CD14-positive monocyte (primary cell): ENCODE data around the gene ME3. TPM values are rescaled to one million over a fixed set of nuclear protein-coding genes. Genes with fewer than 3 reads are reported as not detected.

Experiments
- DNase-seq, 3 donors: peaks; one replicate each; pipeline ENCODE4 v3.0.0-alpha.2; 2011 to 2022
- H2AFZ ChIP-seq: 2 replicates; pipeline ENCODE4 v1.6.0; 2012; ENCODE audit warnings: mild to moderate bottlenecking, low read depth, low read length, inconsistent platforms; ENCODE audit not compliant: insufficient read depth, poor library complexity, severe bottlenecking
- H3K27ac ChIP-seq, 2 donors: 1 replicate in 1 of 2; 2 replicates in 1 of 2; pipeline ENCODE4 v1.5.1; 2012 to 2013; ENCODE audit warnings: low read length in 2 of 2, control low read depth in 1 of 2, inconsistent platforms in 1 of 2, low read depth in 1 of 2, mild to moderate bottlenecking in 1 of 2
- H3K27me3 ChIP-seq, 2 donors: one replicate each; pipeline versions ENCODE4 v1.6.0 to v1.6.1; 2011 to 2013; ENCODE audit warnings: low read length in 2 of 2; ENCODE audit not compliant: control insufficient read depth in 2 of 2, insufficient read depth in 2 of 2
- H3K36me3 ChIP-seq, 2 donors: replicated peaks in 1 of 2; 1 replicate in 1 of 2; 2 replicates in 1 of 2; pipeline versions ENCODE4 v1.5.1 to v1.6.1; 2012 to 2013; ENCODE audit warnings: low read length in 2 of 2, control low read depth in 1 of 2, inconsistent platforms in 1 of 2, mild to moderate bottlenecking in 1 of 2; ENCODE audit not compliant: insufficient read depth in 2 of 2, control insufficient read depth in 1 of 2
- H3K4me1 ChIP-seq, 2 donors: 1 replicate in 1 of 2; 2 replicates in 1 of 2; pipeline versions ENCODE4 v1.5.1 to v1.6.1; 2012 to 2013; ENCODE audit warnings: low read length in 2 of 2, control low read depth in 1 of 2, inconsistent platforms in 1 of 2, mild to moderate bottlenecking in 1 of 2, moderate library complexity in 1 of 2; ENCODE audit not compliant: insufficient read depth in 2 of 2, control insufficient read depth in 1 of 2
- H3K4me2 ChIP-seq: replicated peaks from 2 replicates; pipeline ENCODE3; 2012; ENCODE audit warnings: low read length, moderate library complexity, mild to moderate bottlenecking; ENCODE audit not compliant: poor library complexity, severe bottlenecking; ENCODE audit errors: extremely low read depth
- H3K4me3 ChIP-seq, 3 experiments: fragments of 200-600 bp in 1 of 3; sonication (generic) in 1 of 3; replicated peaks in 1 of 3; 1 replicate in 2 of 3; 2 replicates in 1 of 3; pipeline ENCODE4 v1.5.1; 2011 to 2013; ENCODE audit warnings: low read length in 3 of 3, mild to moderate bottlenecking in 3 of 3, control low read depth in 2 of 3, low read depth in 2 of 3, inconsistent platforms in 1 of 3, moderate library complexity in 1 of 3
- H3K79me2 ChIP-seq: 2 replicates; pipeline ENCODE4 v1.6.0; 2012; ENCODE audit warnings: mild to moderate bottlenecking, control low read depth, inconsistent platforms, low read length, moderate library complexity; ENCODE audit not compliant: insufficient read depth
- H3K9ac ChIP-seq: 2 replicates; pipeline ENCODE4 v1.6.0; 2017; ENCODE audit warnings: low read length, mild to moderate bottlenecking; ENCODE audit not compliant: insufficient read depth, poor library complexity, severe bottlenecking
- H3K9me3 ChIP-seq, 2 donors: replicated peaks in 1 of 2; 1 replicate in 1 of 2; 2 replicates in 1 of 2; pipeline versions ENCODE4 v1.5.1 to v1.6.1; 2012 to 2013; ENCODE audit warnings: low read length in 2 of 2, control low read depth in 1 of 2; ENCODE audit not compliant: control insufficient read depth in 1 of 2, insufficient read depth in 1 of 2
- H4K20me1 ChIP-seq: 2 replicates; pipeline ENCODE4 v1.6.0; 2012; ENCODE audit warnings: mild to moderate bottlenecking, low read length, control low read depth, moderate library complexity; ENCODE audit not compliant: insufficient read depth
- H3K27ac Mint-ChIP-seq, 7 donors: one replicate each; pipeline ENCODE4 v1.8.0; 2020; ENCODE audit warnings: mild to moderate bottlenecking in 7 of 7, mixed read lengths in 7 of 7, moderate library complexity in 6 of 7, inconsistent platforms in 2 of 7
- H3K27me3 Mint-ChIP-seq, 3 donors: one replicate each; pipeline ENCODE4 v1.8.0; 2021 to 2022; ENCODE audit warnings: low read depth in 3 of 3, mild to moderate bottlenecking in 3 of 3, mixed read lengths in 3 of 3, moderate library complexity in 3 of 3, inconsistent platforms in 1 of 3
- H3K36me3 Mint-ChIP-seq, 2 donors: one replicate each; pipeline ENCODE4 v1.8.0; 2020; ENCODE audit warnings: mixed read lengths in 2 of 2, inconsistent platforms in 1 of 2, mild to moderate bottlenecking in 1 of 2
- H3K4me1 Mint-ChIP-seq: one replicate; pipeline ENCODE4 v1.8.0; 2020; ENCODE audit warnings: mild to moderate bottlenecking, mixed read lengths
- H3K4me3 Mint-ChIP-seq, 2 donors: one replicate each; pipeline ENCODE4 v1.8.0; 2020; ENCODE audit warnings: mild to moderate bottlenecking in 2 of 2, mixed read lengths in 2 of 2, moderate library complexity in 1 of 2
- H3K9me3 Mint-ChIP-seq, 7 donors: one replicate each; pipeline ENCODE4 v1.8.0; 2020 to 2022; ENCODE audit warnings: mixed read lengths in 7 of 7, mild to moderate bottlenecking in 6 of 7, moderate library complexity in 6 of 7, inconsistent platforms in 2 of 7
- WGBS: methylation state at CpG from one replicate; pipeline ENCODE4 v1.1.5; 2013; ENCODE audit warnings: missing lambda C conversion rate; ENCODE audit not compliant: insufficient coverage; 5-methylcytosine and 5-hydroxymethylcytosine counted together
- intact Hi-C, 2 donors: fragments of 100-400 bp; cut with micrococcal nuclease; formaldehyde crosslinking; loops; one replicate each; pipeline versions ENCODE4 v1.15.0 to v1.15.1; 2023
- polyA plus RNA-seq, 3 donors: library from polyadenylated mRNA; depleted of rRNA in 1 of 3; unstranded in 2 of 3; stranded (reverse) in 1 of 3; fragments of 300-500 nt in 2 of 3; fragments of >200 nt in 1 of 3; fragmentation: Illumina TruSeq in 2 of 3; gene quantifications; 1 replicate in 2 of 3; 2 replicates in 1 of 3; pipeline ENCODE4 v1.2.3, GENCODE V29; 2012 to 2021
- TF ChIP-seq, protein P1 (sequence below): fragments of 200-600 bp; IDR thresholded peaks from one replicate; pipeline ENCODE4 v1.8.0; 2022; ENCODE audit warnings: antibody characterized with exemption, mild to moderate bottlenecking

The ME3 gene
- polyA plus RNA-seq, 3 donors = 0.31 to 3.0 (median 0.42) TPM

DNA sequence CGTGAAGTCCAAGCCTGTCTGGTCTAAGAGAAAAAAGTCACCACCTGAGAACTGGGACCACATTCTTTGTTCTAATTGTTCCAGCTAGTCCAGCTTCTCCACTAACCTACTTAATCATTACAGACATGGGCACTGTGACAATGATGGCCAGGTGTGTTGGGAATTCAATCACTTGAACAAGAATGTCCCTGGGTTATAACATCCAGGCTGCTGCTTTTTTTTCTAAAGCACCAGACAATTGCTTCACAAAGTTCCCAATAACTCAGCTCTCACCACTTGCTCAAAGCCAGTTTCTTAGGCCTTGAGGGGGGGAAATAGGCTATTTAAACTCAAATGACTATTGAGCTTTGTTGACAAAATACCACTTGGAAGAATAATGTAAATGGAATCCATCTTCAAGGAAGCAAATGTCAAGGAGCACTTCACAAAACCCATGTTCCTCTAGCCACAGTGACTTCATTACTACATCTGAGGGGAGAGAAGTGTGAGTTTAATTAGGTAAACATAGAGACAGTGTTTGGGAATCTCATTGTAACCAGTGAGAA is 80.3 kb downstream of the ME3 start:
- Histone ChIP-seq H3K9me3 (no peaks in the 10 kb centered on the region), H3K36me3 (no peaks in the 10 kb centered on the region), H3K79me2 (no peaks in the 10 kb centered on the region), H3K4me1 (peaks cover 15 to 18% of the 10 kb centered on the region in 2 donors), H2AFZ (no peak overlapping the region), H3K4me2 (no peak overlapping the region), H3K27me3 (no peaks in the 10 kb centered on the region), H3K4me3 (no peak overlapping the region), H4K20me1 (no peaks in the 10 kb centered on the region), H3K9ac (no peak overlapping the region), H3K27ac (no peak overlapping the region)
- no peak overlapping the region for H3K4me3 Mint-ChIP-seq
- intact Hi-C loops = no loop called here
- WGBS = no CpG with 5 or more reads among the region's 1 CpG
- TF ChIP-seq, protein P1, sequence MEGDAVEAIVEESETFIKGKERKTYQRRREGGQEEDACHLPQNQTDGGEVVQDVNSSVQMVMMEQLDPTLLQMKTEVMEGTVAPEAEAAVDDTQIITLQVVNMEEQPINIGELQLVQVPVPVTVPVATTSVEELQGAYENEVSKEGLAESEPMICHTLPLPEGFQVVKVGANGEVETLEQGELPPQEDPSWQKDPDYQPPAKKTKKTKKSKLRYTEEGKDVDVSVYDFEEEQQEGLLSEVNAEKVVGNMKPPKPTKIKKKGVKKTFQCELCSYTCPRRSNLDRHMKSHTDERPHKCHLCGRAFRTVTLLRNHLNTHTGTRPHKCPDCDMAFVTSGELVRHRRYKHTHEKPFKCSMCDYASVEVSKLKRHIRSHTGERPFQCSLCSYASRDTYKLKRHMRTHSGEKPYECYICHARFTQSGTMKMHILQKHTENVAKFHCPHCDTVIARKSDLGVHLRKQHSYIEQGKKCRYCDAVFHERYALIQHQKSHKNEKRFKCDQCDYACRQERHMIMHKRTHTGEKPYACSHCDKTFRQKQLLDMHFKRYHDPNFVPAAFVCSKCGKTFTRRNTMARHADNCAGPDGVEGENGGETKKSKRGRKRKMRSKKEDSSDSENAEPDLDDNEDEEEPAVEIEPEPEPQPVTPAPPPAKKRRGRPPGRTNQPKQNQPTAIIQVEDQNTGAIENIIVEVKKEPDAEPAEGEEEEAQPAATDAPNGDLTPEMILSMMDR = no peak
- H3K4me1 Mint-ChIP-seq = peaks cover 21% of the 10 kb centered on the region
- no peaks in the 10 kb centered on the region for H3K27me3 Mint-ChIP-seq
- no peaks in the 10 kb centered on the region for H3K36me3 Mint-ChIP-seq
- peaks cover 0 to 5% (median 0%) of the 10 kb centered on the region in 7 donors for H3K9me3 Mint-ChIP-seq
- peak overlapping the region in 2 of 7 donors; percentile 21 to 84 for H3K27ac Mint-ChIP-seq
- DNase-seq = no peak

- Histone ChIP-seq H3K9me3 (no peaks in the 10 kb centered on the region), H3K4me3 (no peak overlapping the region), H3K27ac (no peak overlapping the region), H3K79me2 (no peaks in the 10 kb centered on the region), H3K36me3 (no peaks in the 10 kb centered on the region), H2AFZ (no peak overlapping the region), H3K4me1 (peaks cover 12 to 13% of the 10 kb centered on the region in 2 donors), H4K20me1 (no peaks in the 10 kb centered on the region), H3K27me3 (no peaks in the 10 kb centered on the region), H3K9ac (no peak overlapping the region), H3K4me2 (no peak overlapping the region)
- TF ChIP-seq, protein P1 = no peak
- Mint-ChIP-seq H3K4me3 (no peak overlapping the region), H3K4me1 (peaks cover 16% of the 10 kb centered on the region), H3K9me3 (peaks cover 0 to 5% (median 0%) of the 10 kb centered on the region in 7 donors), H3K27me3 (no peaks in the 10 kb centered on the region), H3K27ac (peak overlapping the region in 2 of 7 donors; percentile 7 to 71), H3K36me3 (no peaks in the 10 kb centered on the region)
- intact Hi-C loops = no loop called here
- no CpG with 5 or more reads among the region's 4 CpGs for WGBS
- DNase-seq = no peak
These were observed 80.8 kb downstream of the ME3 start for GRCh38 chr11:86591631-86592030.
